PC-3 (cell line): ENCODE measurements around the gene FHL2. TPM values are rescaled to one million over a fixed set of nuclear protein-coding genes. Genes with fewer than 3 reads are reported as not detected.

ENCODE experiments used
- ATAC-seq: fragments of 200-7000 bp; cut with Tn5 transposase; 2 replicates; pipeline ENCODE4 v1.9.1; 2020; ENCODE audit warnings: mild to moderate bottlenecking, moderate library complexity
- BruUV-seq: library from RNA; stranded (reverse); fragments of 400-500 nt; replicated peaks from 2 replicates; lab custom pipeline; 2021; lab: Mats Ljungman, UMichigan
- CTCF ChIA-PET: fragments of 300-600 bp; sonication (Branson Sonifier 250); formaldehyde crosslinking; loops from one replicate; lab custom pipeline; 2022; ENCODE audit warnings: antibody characterized with exemption; lab: Charles Lee
- POLR2A ChIA-PET: fragments of 300-600 bp; sonication (Branson Sonifier 250); formaldehyde crosslinking; loops from one replicate; lab custom pipeline; 2022; ENCODE audit warnings: antibody characterized with exemption; ENCODE audit not compliant: unreplicated experiment; lab: Charles Lee
- DNase-seq: peaks from one replicate; pipeline ENCODE4 v3.0.0-alpha.2; 2015
- H2AFZ ChIP-seq: fragments of 300-600 bp; sonication (generic); 2 replicates; pipeline ENCODE4 v1.6.0; 2016; ENCODE audit warnings: antibody characterized with exemption, low read length
- H3F3A ChIP-seq: fragments of 300-600 bp; sonication (generic); one replicate; pipeline ENCODE4 v1.6.0; 2017; ENCODE audit warnings: antibody characterized with exemption, low read length, control low read depth, mild to moderate bottlenecking; ENCODE audit not compliant: unreplicated experiment
- H3K27ac ChIP-seq: fragments of 300-600 bp; sonication (generic); 2 replicates; pipeline ENCODE4 v1.5.1; 2016; ENCODE audit warnings: mild to moderate bottlenecking, low read length
- H3K27me3 ChIP-seq: fragments of 300-600 bp; sonication (generic); 2 replicates; pipeline ENCODE4 v1.6.1; 2016; ENCODE audit warnings: low read length, mixed read lengths
- H3K36me3 ChIP-seq: fragments of 300-600 bp; sonication (generic); 2 replicates; pipeline ENCODE4 v1.6.1; 2016; ENCODE audit warnings: low read depth, mixed run types, low read length, mixed read lengths
- H3K4me1 ChIP-seq: fragments of 300-600 bp; sonication (generic); 2 replicates; pipeline ENCODE4 v1.5.1; 2016; ENCODE audit warnings: low read length; ENCODE audit not compliant: insufficient read depth
- H3K4me2 ChIP-seq: fragments of 300-600 bp; sonication (generic); 2 replicates; pipeline ENCODE4 v1.6.0; 2016; ENCODE audit warnings: low read length
- H3K4me3 ChIP-seq: fragments of 300-600 bp; sonication (generic); 2 replicates; pipeline ENCODE4 v1.5.1; 2016; ENCODE audit warnings: mild to moderate bottlenecking, low read length, mixed read lengths
- H3K79me2 ChIP-seq: fragments of 300-600 bp; sonication (generic); 2 replicates; pipeline ENCODE4 v1.6.1; 2017; ENCODE audit warnings: low read length, mixed read lengths
- H3K9ac ChIP-seq: fragments of 300-600 bp; sonication (generic); 2 replicates; pipeline ENCODE4 v1.6.0; 2016; ENCODE audit warnings: mild to moderate bottlenecking, low read length
- H3K9me2 ChIP-seq: fragments of 300-600 bp; sonication (generic); replicated peaks from 2 replicates; pipeline ENCODE4 v1.6.1; 2016; ENCODE audit warnings: mixed run types, low read length, mixed read lengths
- H3K9me3 ChIP-seq: fragments of 300-600 bp; sonication (generic); 2 replicates; pipeline ENCODE4 v1.6.1; 2016; ENCODE audit warnings: low read length, mixed read lengths
- H4K20me1 ChIP-seq: fragments of 300-600 bp; sonication (generic); 2 replicates; pipeline ENCODE4 v1.6.1; 2016; ENCODE audit warnings: low read length, mixed read lengths
- CTCF ChIP-seq: fragments of 300-600 bp; sonication (generic); conservative IDR thresholded peaks from 2 replicates; pipeline ENCODE4 v1.5.1; 2017; ENCODE audit warnings: antibody characterized with exemption, low read depth, mild to moderate bottlenecking, low read length
- EZH2 ChIP-seq: fragments of 300-600 bp; sonication (generic); IDR thresholded peaks from one replicate; pipeline ENCODE4 v1.6.1; 2017; ENCODE audit warnings: antibody characterized with exemption, mild to moderate bottlenecking, low read length; ENCODE audit not compliant: unreplicated experiment
- EZH2phosphoT487 ChIP-seq: fragments of 300-600 bp; sonication (generic); IDR thresholded peaks from 2 replicates; pipeline ENCODE4 v1.6.1; 2018; ENCODE audit warnings: mild to moderate bottlenecking, antibody characterized with exemption, low read length, borderline replicate concordance
- intact Hi-C: fragments of 100-400 bp; cut with micrococcal nuclease; formaldehyde crosslinking; loops from 2 replicates; pipeline ENCODE4 v1.9.0; 2023
- total RNA-seq: library from RNA; depleted of rRNA; stranded (reverse); fragments of >200 nt; gene quantifications from 2 replicates; pipeline ENCODE4 v1.2.3, GENCODE V29; 2014

FHL2 gene
- total RNA-seq, 1 experiment from 2014 or later, result 118 TPM

DNA sequence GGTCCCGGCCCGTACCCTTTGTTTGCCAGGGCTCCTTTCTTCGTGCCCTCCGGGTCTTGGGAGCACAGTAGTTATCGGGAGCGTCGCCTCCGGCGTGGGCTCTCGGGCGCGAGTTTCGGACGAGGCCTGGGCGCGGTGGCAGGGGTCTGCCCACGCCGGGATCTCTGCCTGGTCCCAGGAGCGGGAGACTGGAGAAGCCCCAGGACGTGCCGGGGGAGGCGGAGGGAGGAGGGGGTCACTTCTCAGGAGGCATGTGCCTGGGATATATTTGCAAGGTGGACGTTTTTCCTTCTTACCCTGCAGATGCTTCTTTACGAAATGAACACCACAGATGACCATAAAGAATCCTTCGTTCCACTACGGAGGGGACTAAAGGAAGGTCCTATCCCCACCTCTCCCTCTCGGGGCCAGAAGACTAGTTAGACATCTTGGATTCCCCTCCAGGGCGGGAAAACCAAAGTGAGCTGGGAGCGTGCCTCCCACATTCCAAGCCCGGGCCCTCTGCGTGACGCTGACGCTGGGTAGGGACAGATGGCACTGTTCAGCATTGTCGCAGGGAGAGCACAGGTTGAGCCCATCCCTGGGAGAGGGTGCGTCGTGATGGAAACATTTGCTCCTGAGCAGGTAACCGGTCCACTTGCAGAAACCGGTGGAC is 483 bp upstream of the FHL2 start:
- H3K79me2 ChIP-seq, result peaks cover 49% of the 10 kb centered on the region
- peak overlapping the region; percentile 100 for H3K9ac ChIP-seq
- no peaks in the 10 kb centered on the region for H3K9me3 ChIP-seq
- ATAC-seq (no peak), DNase-seq (no peak)
- ChIA-PET CTCF (no interaction called here), POLR2A (no interaction called here)
- H3K4me2 ChIP-seq, result peak overlapping the region; percentile 86
- H2AFZ ChIP-seq, result peak overlapping the region; percentile 78
- no peaks in the 10 kb centered on the region for H3K9me2 ChIP-seq
- H3K36me3 ChIP-seq, result peaks cover 19% of the 10 kb centered on the region
- H3K27ac ChIP-seq, result peak overlapping the region; percentile 96
- no peaks in the 10 kb centered on the region for H3K27me3 ChIP-seq
- intact Hi-C loops, result no loop called here
- peaks cover 4% of the 10 kb centered on the region for H3F3A ChIP-seq
- peak overlapping the region; percentile 97; the same call in 1 of the 2 replicates for H3K4me3 ChIP-seq
- TF ChIP-seq EZH2, result no peak
- 0 out of 2 replicates have a peak, but pooled peaks have one; percentile 5 for TF ChIP-seq CTCF
- no peak for TF ChIP-seq EZH2phosphoT487
- no TSS peak for BruUV-seq
- peaks cover 49% of the 10 kb centered on the region for H3K4me1 ChIP-seq
- H4K20me1 ChIP-seq, result peaks cover 15% of the 10 kb centered on the region; the same call in 1 of the 2 replicates

GRCh38 chr2:105397953-105398335 is 907 bp downstream of the FHL2 start:
- H3K27me3 ChIP-seq, result no peaks in the 10 kb centered on the region
- H3K27ac ChIP-seq, result peak overlapping the region; percentile 96
- H3K9me3 ChIP-seq, result no peaks in the 10 kb centered on the region
- peak overlapping the region; percentile 97 for H3K4me3 ChIP-seq
- H3K36me3 ChIP-seq, result peaks cover 33% of the 10 kb centered on the region
- peaks cover 63% of the 10 kb centered on the region for H3K79me2 ChIP-seq
- no peaks in the 10 kb centered on the region for H3K9me2 ChIP-seq
- no peak for TF ChIP-seq CTCF
- no peak for TF ChIP-seq EZH2phosphoT487
- TF ChIP-seq EZH2, result no peak
- peak overlapping the region; percentile 100 for H3K9ac ChIP-seq
- peak overlapping the region; percentile 86 for H3K4me2 ChIP-seq
- peaks cover 4% of the 10 kb centered on the region for H3F3A ChIP-seq
- no peak overlapping the region for H2AFZ ChIP-seq
- H4K20me1 ChIP-seq, result peaks cover 15% of the 10 kb centered on the region; the same call in 1 of the 2 replicates
- peaks cover 49% of the 10 kb centered on the region for H3K4me1 ChIP-seq
- ChIA-PET POLR2A (interaction anchor here (0.6 to 0.7 kb wide), 2 partner anchors 12 kb away, joined by 3 to 4 read pairs; no protein-coding TSS in a partner anchor), CTCF (no interaction called here)
- intact Hi-C loops, result loop anchor here (2.0 kb wide), 1 partner anchor 123 kb away; no protein-coding TSS in a partner anchor
- DNase-seq, result no peak
- TSS peak; percentile 29 for BruUV-seq
- no peak for ATAC-seq
